Measurements from ENCODE around the gene CEP70. TPM values are rescaled to one million over a fixed set of nuclear protein-coding genes. Genes with fewer than 3 reads are reported as not detected.

CEP70 gene
- polyA plus RNA-seq, 10 donors = 15.5 to 27.4 (median 21.2) TPM

DNA sequence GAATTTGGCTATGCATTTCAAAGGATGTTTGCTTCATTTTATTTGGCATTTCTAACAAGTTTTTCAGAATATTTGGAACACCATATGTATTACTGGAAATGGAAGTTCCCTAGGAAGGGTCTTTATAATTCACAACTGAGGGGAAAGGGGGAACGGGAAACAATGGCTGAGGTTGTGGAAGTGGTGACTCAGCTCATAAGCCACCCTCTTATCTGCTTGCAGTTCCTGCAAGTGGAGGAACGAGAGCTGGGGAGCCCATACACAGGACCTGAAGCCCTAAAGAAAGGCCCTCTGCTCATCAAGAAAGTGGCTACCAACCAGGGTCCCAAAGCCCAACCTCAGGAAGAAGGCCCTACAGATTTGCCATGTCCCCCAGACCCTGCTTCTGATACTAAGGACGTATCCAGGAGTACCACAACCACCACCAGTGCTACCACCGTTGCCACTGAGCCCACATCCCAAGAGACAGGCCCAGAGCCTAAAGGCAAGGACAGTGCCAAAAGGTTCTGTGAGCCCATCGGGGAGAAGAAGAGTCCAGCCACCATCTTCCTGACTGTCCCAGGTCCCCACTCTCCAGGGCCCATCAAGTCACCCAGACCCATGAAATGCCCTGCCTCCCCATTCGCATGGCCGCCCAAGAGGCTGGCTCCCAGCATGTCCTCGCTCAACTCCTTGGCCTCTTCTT lies 121.8 kb downstream of the CEP70 start:
- no peak for DNase-seq

GRCh38 chr3:138471481-138471880 lies 122.6 kb downstream of the CEP70 start:
- no peak for DNase-seq

DNA sequence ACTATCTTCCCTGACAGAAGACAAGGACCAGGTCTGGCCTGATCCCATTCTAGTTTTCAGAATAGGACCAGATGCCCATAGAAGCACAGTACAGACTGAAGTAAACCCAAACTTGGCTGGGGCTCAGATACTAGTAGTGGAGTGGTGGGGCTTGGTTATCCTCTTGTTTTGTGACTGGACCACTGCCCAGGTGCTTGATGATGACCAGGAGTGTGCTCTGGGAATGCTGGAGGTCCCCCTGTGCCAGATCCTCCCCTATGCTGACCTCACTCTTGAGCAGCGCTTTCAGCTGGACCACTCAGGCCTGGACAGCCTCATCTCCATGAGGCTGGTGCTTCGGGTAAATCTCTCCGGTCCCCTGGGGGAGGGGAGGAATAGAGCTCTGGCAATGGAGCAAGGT lies 123.4 kb downstream of the CEP70 start:
- DNase-seq = no peak

GRCh38 chr3:138469874-138470273 lies 124.2 kb downstream of the CEP70 start:
- no peak for DNase-seq

DNA sequence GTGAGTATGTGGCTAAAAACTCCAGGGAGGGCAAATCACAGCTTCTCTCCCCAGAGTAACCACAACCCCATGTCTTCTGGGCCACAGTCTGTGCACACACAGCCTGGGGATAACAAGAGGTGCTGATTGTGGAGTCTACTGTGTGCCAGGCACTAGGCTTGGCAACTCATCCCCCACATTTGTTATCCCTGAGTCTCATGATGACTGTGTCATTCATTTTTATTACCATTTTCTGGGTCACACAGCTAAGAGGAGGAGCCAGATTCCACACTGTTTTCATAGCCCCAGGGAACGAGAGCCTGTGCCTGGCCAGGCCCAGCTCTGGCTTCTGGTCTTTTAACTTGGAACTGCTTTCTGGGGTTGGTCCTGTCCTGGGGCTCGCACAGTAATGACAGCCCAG lies 125.2 kb downstream of the CEP70 start:
- DNase-seq = no peak

DNA sequence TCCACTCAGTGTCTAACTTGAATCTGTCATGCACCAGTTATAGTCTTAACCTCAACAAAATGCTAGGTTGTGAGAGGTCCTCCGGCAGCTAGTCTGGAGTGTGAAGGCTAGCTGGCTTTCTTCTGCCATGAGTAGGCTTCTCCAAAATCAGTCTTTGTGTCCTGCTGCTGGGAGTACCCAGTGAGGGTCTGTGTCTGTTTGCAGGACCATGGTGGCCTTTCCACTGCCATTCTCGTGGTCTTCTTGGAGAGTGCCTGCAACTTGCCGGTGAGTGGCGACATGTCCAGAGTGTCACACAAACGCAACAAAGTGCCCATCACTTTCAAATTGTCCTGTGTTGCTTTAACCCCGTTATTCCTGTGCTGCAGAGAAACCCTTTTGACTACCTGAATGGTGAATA lies 125.6 kb downstream of the CEP70 start:
- no peak for DNase-seq

- DNase-seq = no peak
These were observed 126.1 kb downstream of the CEP70 start for GRCh38 chr3:138467931-138468330.

DNA sequence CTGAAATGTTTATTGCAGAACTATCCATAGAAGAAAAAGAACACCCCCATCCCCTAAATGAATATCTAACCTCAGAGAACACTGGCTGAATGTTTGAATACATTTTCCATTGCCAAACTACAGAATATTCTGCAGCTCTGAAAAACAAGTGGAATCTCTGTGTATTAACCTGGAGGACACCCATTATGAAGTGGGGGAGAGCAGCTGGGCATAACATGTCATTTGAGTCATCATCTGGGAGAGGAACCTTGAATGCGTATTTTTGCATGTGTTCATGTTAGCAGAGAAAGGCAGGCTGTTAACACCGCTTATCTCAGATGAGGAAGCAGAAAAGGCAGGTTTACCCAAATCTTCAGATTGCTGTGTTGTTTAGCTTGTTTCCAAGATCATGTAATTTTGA lies 128.1 kb downstream of the CEP70 start:
- DNase-seq = no peak

DNA sequence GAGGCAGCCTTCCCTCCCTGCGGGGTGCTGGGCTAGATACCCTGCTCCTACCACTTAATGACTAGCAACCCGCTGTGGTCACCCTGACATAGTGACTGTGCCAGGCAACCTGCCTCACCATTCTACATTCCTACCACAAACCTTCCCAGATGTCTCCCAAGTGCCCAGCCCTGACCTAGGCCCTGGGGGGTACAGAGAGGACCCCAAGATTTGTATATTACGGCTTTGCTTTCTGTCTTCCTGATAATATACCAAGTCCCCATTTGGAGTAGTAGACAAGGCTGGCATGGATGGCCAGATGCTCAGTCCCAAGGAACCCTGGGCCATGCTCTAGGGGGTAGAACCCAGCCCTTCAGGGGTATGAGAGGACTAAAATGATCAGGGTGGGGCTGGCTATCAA lies 128.6 kb downstream of the CEP70 start:
- DNase-seq = no peak

DNA sequence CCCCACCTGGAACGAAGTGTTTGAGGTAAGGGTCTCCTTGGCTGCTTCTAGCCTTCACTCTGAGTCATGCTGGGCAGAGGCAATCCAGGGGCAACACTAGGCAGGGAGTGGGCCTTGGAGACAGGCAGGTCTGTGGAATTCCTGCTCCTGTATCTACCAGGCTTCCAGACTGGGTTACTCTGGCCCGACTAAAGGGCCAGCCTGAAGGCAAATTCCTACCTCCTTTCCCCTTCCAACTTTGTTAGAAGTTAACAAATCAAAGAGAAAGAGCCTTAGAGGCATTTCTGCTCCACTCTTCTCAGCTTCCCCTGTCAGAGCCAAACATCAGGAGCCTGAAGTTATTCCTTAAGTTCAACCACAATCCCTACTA lies 129.6 kb downstream of the CEP70 start:
- no peak for DNase-seq

DNA sequence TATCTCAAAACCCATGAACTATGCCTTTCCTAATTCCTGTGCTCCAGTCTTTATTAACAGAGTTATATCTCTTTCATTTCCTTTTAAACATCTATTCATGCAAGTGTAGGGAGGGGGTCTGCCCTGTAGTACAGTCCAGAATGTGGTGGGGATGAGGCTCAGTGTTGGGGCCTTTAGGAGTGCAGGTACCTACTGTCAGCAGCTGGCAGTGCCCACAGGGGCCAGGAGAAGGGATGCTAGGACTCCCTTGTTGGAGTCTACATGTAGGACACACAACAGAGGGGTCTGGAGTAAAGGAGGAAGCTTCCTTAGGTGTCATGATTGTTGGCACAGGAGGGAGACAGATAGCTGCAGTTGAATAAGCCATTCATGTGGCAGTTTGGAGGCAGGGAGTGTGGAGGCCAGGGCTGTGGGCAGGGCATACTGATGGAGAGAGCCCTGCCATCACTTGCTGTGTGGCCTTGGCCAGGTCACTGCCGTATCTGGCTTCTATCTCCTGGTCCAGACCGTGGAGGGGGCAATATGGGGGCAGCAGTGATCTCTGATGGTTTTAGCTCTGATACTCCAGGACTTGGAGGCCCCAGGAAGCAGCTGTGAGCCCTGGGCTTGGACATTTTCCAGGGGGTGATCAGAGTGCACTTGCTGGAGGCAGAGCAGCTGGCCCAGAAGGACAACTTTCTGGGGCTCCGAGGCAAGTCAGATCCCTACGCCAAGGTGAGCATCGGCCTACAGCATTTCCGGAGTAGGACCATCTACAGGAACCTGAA lies 130.2 kb downstream of the CEP70 start:
- peak in 2 of 3 donors; percentile 36 to 56 for DNase-seq

GRCh38 chr3:138461896-138462295 lies 132.2 kb downstream of the CEP70 start:
- DNase-seq = no peak

- DNase-seq = no peak
These were observed 132.8 kb downstream of the CEP70 start for GRCh38 chr3:138461246-138461645.

DNA sequence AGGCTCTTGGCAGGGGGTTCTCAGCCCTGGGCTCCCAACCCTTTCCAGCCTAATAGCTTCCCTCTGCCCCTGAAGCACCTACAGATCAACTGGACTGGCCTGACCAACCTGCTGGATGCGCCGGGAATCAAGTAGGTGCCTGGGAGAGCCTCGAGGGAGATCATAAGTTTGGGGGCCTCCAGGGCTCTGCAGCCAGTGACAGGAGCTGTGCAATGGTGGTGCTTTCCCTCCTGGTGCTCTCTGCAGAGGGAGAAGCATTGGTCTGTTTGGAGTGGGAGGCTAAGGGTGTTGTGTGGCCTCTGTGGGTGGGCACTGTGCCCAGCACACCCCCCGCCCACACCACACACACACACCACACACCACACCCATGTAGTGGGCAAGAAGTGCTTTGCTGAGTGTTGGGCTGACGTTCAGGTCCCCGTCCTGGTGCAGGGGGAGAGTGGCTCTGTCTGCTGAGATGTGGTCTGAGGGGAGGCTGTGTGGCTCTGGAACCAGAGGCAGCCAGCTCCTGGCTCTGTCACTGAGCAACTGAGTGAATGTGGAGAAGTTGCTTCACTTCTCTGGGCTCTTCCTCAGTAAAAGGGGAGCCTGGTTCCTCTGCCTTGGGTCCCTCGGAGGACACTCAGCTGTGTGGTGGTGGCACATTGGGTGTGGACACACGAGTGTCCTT lies 133.4 kb downstream of the CEP70 start:
- DNase-seq = no peak

GRCh38 chr3:138459619-138460535 lies 134.2 kb downstream of the CEP70 start:
- DNase-seq = peak; percentile 43 to 54 (median 47)

DNA sequence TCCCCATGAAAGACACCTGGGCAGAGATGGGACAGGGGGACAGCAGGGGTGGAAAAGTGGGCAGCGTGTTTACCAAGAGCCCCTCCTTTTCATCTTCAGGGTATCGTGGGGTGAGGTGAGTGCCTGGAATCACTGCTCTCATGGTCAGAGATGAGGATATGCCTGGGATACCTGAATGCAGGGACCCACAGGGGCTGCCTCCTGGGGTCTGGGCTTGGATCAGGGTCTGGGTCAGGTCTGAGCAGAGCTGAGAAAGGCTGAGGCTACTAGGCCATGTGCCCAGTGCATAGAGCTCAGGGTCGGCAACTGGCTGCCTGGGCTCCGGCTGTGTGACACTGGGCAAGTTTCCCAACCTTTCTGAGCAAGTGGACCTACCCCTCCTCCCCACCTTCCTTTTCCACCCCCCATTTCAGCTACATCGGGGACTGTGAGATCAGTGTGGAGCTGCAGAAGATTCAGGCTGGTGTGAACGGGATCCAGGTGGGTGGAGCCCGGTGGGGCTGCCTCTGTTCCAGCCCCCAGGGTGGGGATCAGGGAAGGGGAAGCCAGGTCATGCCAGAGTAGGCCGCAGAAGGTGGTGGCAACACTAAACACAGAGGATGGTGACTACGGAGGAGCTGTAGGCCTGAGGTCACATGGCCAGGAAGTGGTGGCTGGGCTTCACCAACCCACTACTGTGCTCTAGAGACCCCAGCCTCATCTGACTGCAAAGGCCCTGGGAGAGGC lies 135.1 kb downstream of the CEP70 start:
- DNase-seq = no peak

GRCh38 chr3:138457863-138458735 lies 136.0 kb downstream of the CEP70 start:
- no peak for DNase-seq

GRCh38 chr3:138456961-138457862 lies 136.8 kb downstream of the CEP70 start:
- DNase-seq = peak in 1 of 3 donors; percentile 43

Measured in muscle of back (tissue), 11 donors.